ENCODE data around the gene CBLN1.
"Not testable (repeated sequence)": the region's sequence is repeated elsewhere in the genome, so short reads cannot be mapped to it uniquely, and the experiment has no call there.

Gene CBLN1

DNA sequence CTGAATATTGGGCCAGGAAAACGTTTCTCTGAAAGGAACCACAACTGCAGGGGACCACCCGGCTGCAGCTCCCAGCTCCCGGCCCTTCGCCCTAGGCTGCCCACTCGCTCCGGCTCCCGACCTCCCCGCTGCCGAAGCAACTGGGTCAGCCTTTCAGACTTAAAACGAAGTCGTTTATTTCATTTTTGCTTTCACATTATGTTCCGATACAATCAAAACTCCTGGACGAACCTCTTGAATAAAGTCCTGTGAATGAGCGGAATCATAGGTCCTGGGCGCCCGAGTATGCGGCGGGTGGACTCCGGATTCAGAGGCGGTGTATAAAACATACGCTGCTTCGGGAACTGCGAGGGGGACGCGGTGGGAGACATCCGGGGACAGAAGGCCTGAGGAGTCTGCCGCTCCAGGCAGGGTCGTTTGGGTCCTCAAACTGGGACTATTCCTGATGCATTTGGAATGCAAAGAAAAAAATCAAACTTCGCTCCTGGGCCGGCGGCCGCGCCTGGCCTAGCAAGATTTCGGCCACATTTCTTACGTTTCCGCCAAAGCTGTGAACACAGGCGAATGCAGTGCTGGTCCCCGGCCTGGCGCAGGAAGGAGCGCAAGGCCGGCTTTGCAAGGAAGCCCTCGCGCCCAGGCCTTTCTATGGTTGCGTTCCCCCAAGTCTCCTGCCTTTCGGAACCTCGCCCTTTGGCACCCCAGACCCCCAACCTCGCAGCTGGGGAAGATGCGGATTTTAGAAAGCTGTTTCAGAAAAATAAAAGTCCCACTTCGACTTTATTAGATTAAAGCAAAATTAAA is 3.7 kb downstream of the CBLN1 start:
- DNase-seq (ENCODE audit: low read depth in 2 of 2): no peak

GRCh38 chr16:49277386-49277742 is 4.3 kb downstream of the CBLN1 start:
- DNase-seq (ENCODE audit: low read depth in 2 of 2): no peak

DNA sequence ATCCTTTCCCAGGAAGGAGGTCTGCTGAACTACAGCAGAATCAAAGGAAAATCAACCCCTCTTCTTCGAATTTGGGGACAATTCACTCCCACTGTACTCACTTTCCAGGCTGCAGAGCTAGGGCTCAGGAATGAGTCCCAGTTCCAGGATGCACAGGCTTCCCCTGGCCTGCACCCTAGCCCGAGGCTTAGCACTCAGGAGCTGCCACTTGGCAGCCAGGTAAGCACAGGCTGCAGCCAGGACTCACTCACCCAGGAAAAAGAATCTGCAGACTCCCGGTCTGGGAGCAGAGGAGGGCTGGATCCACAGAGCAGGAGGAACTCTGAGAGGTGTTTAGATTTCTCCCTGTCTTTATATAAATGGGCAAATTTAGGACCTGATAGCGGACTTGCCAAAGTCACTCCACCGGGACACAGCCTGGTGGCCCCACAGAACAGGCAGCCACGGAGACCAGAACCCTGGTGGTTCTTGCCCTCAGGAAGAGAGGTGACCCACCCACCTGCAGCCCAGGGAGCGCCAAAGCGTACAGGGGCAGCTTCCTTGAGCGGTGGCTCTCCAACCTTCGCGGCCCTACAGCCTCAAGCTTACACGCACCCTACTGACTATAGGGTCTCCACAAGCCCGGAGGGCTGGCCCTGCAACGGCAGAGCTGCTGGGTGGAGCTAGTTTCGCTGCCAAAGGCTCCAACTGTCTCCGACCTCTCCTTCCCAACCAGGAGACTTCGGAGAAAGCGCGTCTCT is 4.8 kb downstream of the CBLN1 start:
- DNase-seq (ENCODE audit: low read depth in 2 of 2): no peak

DNA sequence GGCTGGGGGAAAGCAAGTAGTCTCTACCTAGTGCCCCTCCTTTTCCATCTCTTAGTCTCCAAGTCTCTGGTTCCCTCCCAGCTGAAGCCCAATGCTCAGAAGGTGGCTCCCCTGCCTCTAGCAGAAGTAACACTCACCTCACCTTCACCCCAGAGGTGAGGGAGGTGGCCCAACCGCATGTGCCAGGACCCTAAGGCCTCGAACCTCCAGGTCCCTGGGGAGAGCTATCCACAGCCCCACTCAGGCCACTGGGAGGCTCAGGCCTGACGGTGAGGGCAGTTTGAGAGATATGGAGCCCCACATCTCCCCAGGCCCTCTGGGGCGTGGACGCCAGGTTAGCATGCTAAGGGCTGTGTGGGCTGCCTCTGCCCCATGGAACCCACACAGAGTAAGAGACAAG is 5.8 kb downstream of the CBLN1 start:
- DNase-seq (ENCODE audit: low read depth in 2 of 2): no peak

DNA sequence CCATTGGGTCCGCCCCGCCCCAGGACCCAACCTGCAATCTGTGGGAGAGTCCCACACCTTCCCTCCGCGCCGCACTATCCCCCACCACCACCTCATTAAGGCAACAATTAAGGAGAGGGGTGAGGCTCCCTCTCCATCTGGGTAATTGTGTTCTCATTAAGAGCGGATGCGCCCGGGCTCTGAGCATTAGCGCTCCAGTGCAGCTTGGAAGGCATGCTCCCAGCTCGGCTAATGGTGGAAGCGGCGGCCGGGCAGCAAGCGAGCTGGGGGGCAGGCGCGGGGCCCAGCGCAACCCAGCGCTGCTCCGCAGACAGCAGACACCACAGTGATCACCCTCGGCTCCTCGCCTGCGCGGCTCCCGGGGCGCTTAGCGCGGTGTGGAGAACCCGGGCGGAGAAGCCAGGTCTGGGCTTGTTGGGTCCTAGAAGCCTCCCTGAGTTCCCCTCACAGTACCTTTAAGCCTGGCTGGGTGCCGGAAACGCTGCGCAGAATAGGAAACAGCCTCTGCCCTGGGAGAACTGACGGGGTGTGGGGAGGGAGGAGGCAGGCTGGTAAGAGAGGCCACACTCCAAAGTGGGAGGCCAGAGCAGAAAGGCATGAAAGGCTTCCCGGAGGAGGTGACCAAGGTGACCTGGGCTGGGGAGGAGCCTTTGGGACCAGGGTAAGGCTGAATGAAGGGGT is 6.4 kb downstream of the CBLN1 start:
- DNase-seq (ENCODE audit: low read depth in 2 of 2): no peak

GRCh38 chr16:49274591-49274990 is 7.0 kb downstream of the CBLN1 start:
- no peak for DNase-seq (ENCODE audit: low read depth in 2 of 2)

DNA sequence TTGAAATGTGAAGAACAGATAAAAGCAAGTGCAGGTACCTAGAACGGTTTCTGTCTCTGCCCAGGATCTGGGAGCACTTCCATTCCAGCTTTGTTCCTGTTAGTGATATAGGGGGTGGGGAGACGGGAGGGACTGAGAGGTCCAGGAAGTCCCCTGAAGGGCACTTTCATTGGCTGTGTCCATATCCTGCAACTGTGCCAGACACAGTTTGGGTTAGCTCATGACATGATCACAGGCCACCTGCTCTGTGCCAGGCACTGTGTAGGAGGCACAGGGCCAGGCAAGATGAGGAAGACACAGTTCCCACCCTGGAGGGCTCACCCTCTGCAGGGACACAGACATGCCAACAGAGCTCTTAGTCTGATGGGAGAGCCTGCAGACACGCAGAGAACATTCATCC is 7.9 kb downstream of the CBLN1 start:
- DNase-seq (ENCODE audit: low read depth in 2 of 2): no peak

DNA sequence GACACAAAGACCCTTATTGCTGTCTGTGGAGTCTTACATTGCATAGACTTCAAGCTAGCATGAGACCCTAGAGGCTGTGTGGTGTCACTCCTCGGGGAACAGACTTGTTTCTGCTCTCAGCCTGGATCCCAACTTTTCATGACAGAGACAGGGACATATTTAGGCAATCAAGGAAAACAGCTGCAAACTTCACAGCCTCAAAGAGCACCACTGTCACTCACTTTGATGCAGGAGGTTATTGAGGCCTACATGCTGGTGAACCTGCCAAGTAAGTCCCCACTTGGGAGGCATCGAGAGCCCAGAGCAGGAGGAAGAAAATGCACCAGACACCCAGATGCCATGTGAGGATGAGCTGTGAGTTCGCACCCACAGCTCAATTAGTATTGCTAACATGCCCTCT is 10.3 kb downstream of the CBLN1 start:
- DNase-seq (ENCODE audit: low read depth in 2 of 2): no peak

- DNase-seq (ENCODE audit: low read depth in 2 of 2): no peak
Observed at GRCh38 chr16:49269201-49269600, 12.4 kb downstream of the CBLN1 start.

DNA sequence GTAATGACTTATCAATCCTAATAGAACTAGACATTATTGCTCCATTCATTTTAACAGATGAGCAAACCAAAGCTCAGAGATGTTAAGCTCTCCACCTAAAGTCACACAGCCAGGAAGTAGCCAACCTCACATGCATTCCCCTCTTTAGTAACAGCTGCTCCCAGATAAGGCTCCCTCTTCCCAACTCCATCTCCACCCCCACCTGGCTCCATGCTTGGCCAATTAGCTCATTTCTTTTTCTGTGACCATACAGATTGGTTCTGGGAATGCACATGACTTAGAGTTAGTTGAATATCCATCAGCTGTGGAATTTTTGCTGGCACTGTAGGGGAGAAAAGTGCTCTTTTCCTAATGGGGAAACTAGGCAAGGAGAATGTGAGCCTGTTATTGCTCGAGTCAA is 13.0 kb downstream of the CBLN1 start:
- no peak for DNase-seq (ENCODE audit: low read depth in 2 of 2)

DNA sequence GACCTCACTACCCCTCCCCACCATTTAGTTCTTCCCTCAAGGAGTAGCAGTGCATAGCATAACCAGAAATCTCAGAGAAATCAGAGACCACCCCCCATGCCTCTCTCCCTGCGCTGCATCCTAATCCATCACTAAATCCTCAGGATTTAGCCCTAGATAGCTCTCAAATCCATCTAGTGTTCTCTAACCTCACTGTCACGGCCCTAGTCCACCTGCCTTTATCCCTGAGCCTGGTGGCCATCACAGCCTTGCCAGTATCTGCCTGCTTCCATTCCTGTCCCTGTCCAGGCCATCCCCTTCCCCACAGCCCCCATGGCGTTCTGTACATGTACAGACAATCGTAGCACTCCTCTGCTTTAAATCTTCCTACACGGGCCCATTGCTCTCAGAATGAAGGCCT is 19.1 kb downstream of the CBLN1 start:
- no peak for DNase-seq (ENCODE audit: low read depth in 2 of 2)

DNA sequence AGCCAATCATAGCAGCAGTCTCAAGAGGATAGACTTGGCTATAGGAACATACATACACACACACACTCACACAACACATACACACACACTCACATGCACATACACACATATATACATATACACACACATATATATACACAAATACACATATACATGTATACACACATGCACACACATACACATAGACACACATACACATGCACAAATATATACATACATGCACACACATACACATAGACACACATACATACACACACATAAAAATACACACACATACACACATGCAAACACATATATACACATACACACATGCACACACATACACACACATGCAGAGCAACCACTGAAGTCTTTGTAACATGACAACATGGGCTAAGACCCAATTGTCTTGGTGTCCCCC is 19.7 kb downstream of the CBLN1 start:
- no peak for DNase-seq (ENCODE audit: low read depth in 2 of 2)

DNA sequence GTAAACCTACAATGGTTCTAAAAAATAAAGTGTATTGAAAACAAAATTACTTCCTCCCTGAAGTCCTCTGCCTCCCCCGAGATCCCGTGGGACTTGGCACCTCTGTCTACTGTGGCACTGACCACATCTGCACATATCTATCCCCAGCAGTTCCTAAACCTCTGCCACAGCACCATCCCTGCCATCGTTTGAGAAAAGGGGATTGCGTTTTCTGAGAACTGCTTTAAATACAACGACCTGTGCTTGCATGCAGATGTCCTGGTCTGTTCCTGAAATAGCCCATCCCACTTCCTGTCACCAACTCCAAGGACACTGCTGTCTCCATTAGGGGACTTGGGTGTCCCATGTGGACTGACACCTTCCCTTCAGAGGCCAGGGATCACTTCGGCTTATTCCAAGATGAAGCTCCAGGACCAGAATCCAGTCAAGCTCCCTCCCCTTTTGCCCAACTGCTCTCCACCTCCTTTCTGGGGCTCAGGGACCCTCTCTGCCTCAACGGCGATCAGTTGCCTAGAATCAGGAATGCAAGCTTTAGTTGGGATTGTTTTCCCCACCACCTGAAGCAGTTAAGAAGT is 20.6 kb downstream of the CBLN1 start:
- DNase-seq (ENCODE audit: low read depth in 2 of 2): no peak

DNA sequence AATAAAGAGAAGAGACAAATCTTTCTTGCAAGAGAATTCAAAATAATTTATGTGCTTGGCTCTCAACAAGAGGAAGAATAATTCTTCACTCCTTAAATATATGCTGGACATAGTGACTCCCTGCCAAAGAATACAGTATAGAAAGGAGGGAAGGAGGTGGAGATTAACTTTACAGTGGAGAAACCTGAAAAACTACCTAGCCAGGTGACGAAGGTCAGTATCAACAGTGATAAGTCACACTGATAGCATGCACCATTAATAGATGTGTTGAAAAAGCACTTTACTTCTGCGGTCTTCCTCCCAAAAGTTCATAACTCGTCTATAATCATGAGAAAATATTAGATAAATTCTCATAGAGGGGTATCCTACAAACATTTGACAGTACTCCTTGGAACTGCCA is 21.4 kb downstream of the CBLN1 start:
- no peak for DNase-seq (ENCODE audit: low read depth in 2 of 2)

DNA sequence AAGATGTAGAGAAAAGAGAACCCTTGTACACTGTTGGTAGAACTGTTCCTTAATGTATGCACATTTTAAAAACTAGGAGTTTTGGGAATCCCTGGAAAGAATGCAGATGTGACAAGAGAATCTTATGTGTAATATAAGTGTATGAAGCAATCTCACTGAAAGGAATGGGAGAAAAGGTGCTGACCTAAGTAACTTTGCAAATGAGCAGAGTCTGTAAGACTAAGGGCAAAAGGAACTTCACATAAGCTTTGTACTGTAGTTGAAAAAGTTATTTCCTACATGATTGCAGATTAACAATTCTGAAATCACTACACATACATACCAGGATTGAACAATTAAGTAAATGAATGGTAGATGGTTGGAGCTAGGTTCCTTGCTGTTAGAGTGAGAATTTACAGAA is 22.3 kb downstream of the CBLN1 start:
- no peak for DNase-seq (ENCODE audit: low read depth in 2 of 2)

DNA sequence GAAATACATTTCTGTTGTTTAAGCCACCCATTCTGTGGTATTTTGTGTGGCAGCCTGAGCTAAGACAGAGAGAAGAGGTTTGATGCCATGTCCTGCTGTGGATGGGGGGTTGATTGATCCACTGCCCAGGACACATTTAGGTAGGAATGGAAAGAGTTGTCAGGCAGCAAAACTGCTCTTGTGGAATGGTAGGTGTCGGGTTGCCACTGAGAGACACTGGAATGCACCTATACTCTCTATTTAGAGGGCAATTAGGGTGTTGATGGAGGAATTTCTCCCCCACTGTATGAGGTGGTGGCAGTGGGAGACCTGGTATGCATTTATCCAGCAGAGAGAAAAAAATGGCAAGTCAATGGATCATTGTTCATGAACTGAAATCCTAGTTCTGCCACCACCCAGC is 30.9 kb downstream of the CBLN1 start:
- no peak for DNase-seq (ENCODE audit: low read depth in 2 of 2)

DNA sequence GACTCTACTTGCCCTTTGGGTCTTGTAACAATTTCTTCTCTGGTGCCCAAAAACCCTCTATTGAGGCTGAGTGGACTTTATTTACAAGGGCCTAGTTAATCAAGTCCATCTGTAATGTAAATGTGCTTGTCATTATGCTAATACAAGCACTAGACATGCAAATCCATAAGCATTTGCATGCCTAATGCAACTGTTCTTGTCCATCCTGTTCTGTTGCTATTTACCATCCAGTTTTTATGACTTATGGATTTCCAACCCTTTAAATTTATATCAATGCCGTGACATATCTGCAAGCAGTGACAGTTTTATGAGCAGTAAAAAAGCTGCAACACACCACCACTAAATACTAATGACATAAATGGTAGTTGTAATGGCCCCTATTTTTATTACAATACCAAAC is 33.4 kb downstream of the CBLN1 start:
- no peak for DNase-seq (ENCODE audit: low read depth in 2 of 2)

- no peak for DNase-seq (ENCODE audit: low read depth in 2 of 2)
Observed at GRCh38 chr16:49236216-49236615, 45.4 kb downstream of the CBLN1 start.

- DNase-seq (ENCODE audit: low read depth in 2 of 2): not testable (repeated sequence)
Observed at GRCh38 chr16:49228335-49228734, 53.3 kb downstream of the CBLN1 start.

Data from activated CD4-positive, alpha-beta T cell treated with anti-CD3 and anti-CD28 coated beads for 24 hours (primary cell).